ENCODE data around the gene NHEJ1.

- TF ChIP-seq, protein P1, sequence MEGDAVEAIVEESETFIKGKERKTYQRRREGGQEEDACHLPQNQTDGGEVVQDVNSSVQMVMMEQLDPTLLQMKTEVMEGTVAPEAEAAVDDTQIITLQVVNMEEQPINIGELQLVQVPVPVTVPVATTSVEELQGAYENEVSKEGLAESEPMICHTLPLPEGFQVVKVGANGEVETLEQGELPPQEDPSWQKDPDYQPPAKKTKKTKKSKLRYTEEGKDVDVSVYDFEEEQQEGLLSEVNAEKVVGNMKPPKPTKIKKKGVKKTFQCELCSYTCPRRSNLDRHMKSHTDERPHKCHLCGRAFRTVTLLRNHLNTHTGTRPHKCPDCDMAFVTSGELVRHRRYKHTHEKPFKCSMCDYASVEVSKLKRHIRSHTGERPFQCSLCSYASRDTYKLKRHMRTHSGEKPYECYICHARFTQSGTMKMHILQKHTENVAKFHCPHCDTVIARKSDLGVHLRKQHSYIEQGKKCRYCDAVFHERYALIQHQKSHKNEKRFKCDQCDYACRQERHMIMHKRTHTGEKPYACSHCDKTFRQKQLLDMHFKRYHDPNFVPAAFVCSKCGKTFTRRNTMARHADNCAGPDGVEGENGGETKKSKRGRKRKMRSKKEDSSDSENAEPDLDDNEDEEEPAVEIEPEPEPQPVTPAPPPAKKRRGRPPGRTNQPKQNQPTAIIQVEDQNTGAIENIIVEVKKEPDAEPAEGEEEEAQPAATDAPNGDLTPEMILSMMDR (IDR thresholded peaks at IDR 0.05), result no peak
- TF ChIP-seq EP300 (IDR thresholded peaks at IDR 0.05), result no peak
Measured at GRCh38 chr2:219175928-219176817, 15.6 kb upstream of the NHEJ1 start.

All from ovary (tissue), 3 donors.